ENCODE measurements around the gene TNNT3. TPM values are rescaled to one million over a fixed set of nuclear protein-coding genes. Genes with fewer than 3 reads are reported as not detected.

Gene TNNT3
- 12.3 and 28.9 TPM in 2 replicates for total RNA-seq

DNA sequence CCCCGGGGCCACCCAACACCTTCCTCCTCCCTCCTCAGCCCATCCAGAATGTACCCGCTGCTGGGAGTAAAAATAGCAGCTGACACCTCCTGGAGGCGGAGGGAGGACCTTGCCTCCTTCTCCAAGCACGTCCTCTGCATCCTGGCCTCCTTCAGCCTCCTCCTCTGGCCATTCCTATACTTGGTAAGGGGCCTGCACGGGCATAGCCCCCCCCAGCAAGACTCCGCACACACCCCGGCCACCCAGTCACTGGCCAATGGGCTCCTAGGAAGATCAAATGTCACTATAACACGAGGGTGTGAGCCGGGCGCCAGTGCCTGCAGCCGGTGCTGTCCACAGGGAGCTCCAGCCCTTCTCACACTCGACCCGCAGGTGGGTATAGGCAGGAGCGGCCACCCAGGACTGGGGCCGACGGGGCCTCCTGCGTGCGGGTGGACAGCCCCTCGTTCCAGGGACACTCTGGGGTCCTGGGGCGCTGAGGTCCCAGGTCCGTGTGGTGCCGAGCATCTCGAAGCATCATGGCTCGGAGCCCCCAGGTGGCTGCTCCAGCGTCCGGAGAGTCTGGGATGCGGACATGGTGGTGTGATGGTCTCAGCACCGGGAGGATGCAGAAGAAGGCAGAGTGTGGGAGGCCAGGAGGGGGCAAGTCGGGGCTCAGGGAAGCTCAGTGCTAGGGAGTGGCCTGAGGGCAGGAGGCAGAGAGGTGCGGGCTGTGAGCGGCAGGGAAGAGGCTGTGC, at the start of gene TNNT3:
TNNT3 (plus strand) TSS at position 313 of the 737 bp plus-strand sequence. CDS start 3,172 bp downstream, outside the sequence.

DNA sequence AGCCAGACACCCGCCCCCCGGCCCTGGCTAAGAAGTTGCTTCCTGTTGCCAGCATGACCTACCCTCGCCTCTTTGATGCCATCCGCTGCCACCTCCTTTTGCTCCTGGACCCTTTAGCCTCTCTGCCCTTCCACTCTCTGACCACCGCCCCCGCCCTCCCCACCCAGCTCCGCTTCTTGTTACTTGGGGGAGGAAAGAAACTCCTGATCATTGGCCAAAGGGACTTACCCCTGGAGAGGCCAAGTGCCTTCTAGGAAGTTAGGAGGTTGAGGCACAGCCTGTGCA, 27.7 kb upstream of the TNNT3 start, which contains the start of gene PRR33:
PRR33 (minus strand) TSS at position 65 of the 285 bp plus-strand sequence. CDS start 1,311 bp downstream, outside the sequence.

DNA sequence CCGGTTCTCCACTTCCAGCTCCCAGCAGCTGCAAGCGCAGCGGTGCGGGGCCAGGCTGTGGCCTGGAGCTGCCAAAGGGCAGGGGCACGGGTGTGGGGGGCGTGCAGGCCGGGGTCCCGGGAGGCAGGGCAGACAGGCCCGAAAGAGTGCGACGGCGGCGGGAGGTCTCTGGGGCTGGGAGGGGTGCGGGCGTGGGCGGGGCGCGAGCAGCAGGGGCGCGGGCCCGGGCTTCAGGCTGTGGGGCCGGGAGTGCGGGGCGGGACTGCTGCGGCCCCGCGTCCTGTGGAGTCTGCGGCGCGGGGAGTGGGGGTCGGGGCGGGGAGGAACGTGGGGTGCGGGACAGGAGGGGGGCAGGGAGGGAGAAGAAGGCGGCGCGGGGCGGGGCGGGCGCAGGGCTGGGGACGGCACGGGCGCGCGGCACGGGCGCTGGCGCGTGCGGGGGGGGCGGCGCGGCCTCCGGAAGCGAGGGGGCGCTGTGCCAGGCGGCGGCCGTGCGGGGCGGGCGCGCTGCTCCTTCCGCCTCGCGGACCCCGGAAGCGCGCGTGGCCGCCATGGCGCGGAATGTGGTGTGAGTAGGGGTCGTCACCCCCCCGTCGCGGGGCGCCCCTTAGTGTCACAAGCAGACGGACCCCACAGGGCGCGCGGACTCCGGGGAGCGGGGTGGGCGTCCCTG, 27.4 kb downstream of the TNNT3 start, which contains the start of gene MRPL23:
MRPL23 (plus strand) TSS at position 521 of the 673 bp plus-strand sequence; CDS start at position 552, 31 bp downstream.

Other genes with a start within 250 kb of the TNNT3 start
- not detected in 2 replicates for gene KRTAP5-6, start 222.5 kb upstream of the TNNT3 start, total RNA-seq
- 0.51 and 0.82 TPM in 2 replicates for gene IFITM10, start 169.1 kb upstream of the TNNT3 start, total RNA-seq
- 453 and 464 TPM in 2 replicates for gene CTSD, start 155.8 kb upstream of the TNNT3 start, total RNA-seq
- 0.35 TPM in 1 of 2 replicates, not detected in the other for gene SYT8, start 84.7 kb upstream of the TNNT3 start, total RNA-seq
- 0.94 TPM in 1 of 2 replicates, not detected in the other for gene TNNI2, start 80.7 kb upstream of the TNNT3 start, total RNA-seq
- gene LSP1, start 66.6 kb upstream of the TNNT3 start, total RNA-seq: 29.5 and 34.2 TPM in 2 replicates
- not detected in 2 replicates for gene PRR33, start 27.8 kb upstream of the TNNT3 start, total RNA-seq
- gene MRPL23, start 27.6 kb downstream of the TNNT3 start, total RNA-seq: 63.6 and 67.1 TPM in 2 replicates
- 18,433 and 25,558 TPM in 2 replicates for gene H19, start 78.1 kb downstream of the TNNT3 start, total RNA-seq
- gene IGF2, start 219.7 kb downstream of the TNNT3 start, total RNA-seq: 539 and 549 TPM in 2 replicates
- not detected in 2 replicates for gene INS, start 241.5 kb downstream of the TNNT3 start, total RNA-seq

Data from pericardium fibroblast (primary cell).